IPS-15b (cell line): Measurements from ENCODE around the gene RNF114.
A peak's percentile ranks its signal among the peaks of the same experiment; 100 is the strongest.

Source experiments
- H3K27me3 ChIP-seq: one replicate; pipeline ENCODE4 v1.6.1; 2013; ENCODE audit warnings: low read length; ENCODE audit not compliant: control insufficient read depth, insufficient read depth
- H3K36me3 ChIP-seq: one replicate; pipeline ENCODE4 v1.6.1; 2013; ENCODE audit warnings: low read length; ENCODE audit not compliant: control insufficient read depth, insufficient read depth
- H3K4me1 ChIP-seq: one replicate; pipeline ENCODE4 v1.6.1; 2013; ENCODE audit warnings: mild to moderate bottlenecking, low read length; ENCODE audit not compliant: control insufficient read depth, insufficient read depth
- H3K4me3 ChIP-seq: one replicate; pipeline ENCODE4 v1.5.1; 2013; ENCODE audit warnings: low read depth, low read length
- H3K9ac ChIP-seq: one replicate; pipeline ENCODE4 v1.6.1; 2013; ENCODE audit warnings: low read depth, mild to moderate bottlenecking, low read length
- H3K9me3 ChIP-seq: one replicate; pipeline ENCODE4 v1.6.1; 2013; ENCODE audit warnings: mild to moderate bottlenecking, low read length; ENCODE audit not compliant: control insufficient read depth, insufficient read depth

RNF114 gene

DNA sequence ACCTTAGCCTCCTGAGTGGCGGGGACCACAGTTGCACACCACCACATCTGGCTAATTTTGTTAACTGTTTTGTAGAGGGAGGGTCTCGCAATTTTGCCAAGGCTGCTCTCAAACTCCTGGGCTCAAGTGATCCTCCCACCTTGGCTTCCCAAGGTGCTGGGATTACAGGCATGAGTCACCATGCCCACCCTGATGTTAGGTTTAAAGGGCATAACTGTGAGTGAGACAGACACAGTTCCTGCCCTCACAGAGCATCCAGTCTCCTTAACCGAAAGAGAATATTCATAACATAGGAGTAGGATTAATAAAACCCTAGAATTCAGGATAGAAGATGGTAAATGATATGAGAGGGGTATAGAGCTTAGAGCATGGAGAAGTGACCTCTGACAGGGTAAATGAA is 17.8 kb upstream of the RNF114 start:
- Histone ChIP-seq H3K9me3 (no peaks in the 10 kb centered on the region), H3K4me3 (no peak overlapping the region), H3K27me3 (peaks cover 2% of the 10 kb centered on the region), H3K36me3 (no peaks in the 10 kb centered on the region), H3K9ac (no peak overlapping the region), H3K4me1 (peaks cover 2% of the 10 kb centered on the region)

- Histone ChIP-seq H3K4me1 (no peaks in the 10 kb centered on the region), H3K9me3 (no peaks in the 10 kb centered on the region), H3K4me3 (no peak overlapping the region), H3K36me3 (no peaks in the 10 kb centered on the region), H3K9ac (no peak overlapping the region), H3K27me3 (peaks cover 2% of the 10 kb centered on the region)
These were observed 17.2 kb upstream of the RNF114 start for GRCh38 chr20:49919009-49919408.

GRCh38 chr20:49919461-49919860 is 16.7 kb upstream of the RNF114 start:
- Histone ChIP-seq H3K27me3 (peaks cover 2% of the 10 kb centered on the region), H3K9me3 (no peaks in the 10 kb centered on the region), H3K4me1 (no peaks in the 10 kb centered on the region), H3K9ac (no peak overlapping the region), H3K36me3 (no peaks in the 10 kb centered on the region), H3K4me3 (no peak overlapping the region)

DNA sequence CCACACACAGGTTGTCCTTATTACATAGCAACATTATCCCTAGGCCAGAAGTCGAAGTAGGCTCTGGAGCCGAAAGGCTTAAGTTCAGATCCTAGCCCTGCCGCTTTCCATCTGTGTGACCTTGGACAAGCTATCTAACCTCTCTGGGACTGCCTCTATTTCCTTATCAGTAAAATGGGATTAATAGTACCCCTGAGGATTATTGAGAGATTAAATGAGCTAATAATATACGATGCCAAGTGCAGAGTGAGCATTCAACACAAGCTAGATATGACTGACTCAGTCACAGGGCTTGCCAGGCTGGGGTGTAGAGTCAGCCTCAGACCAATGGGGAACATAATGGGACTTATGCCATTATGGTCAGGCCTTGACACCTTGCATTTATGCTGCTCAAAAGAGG is 11.9 kb upstream of the RNF114 start:
- Histone ChIP-seq H3K9me3 (no peaks in the 10 kb centered on the region), H3K27me3 (no peaks in the 10 kb centered on the region), H3K36me3 (no peaks in the 10 kb centered on the region), H3K9ac (no peak overlapping the region), H3K4me3 (no peak overlapping the region), H3K4me1 (no peaks in the 10 kb centered on the region)

GRCh38 chr20:49925901-49926454 is 10.2 kb upstream of the RNF114 start:
- Histone ChIP-seq H3K27me3 (no peaks in the 10 kb centered on the region), H3K36me3 (no peaks in the 10 kb centered on the region), H3K4me1 (no peaks in the 10 kb centered on the region), H3K9ac (no peak overlapping the region), H3K4me3 (no peak overlapping the region), H3K9me3 (no peaks in the 10 kb centered on the region)

DNA sequence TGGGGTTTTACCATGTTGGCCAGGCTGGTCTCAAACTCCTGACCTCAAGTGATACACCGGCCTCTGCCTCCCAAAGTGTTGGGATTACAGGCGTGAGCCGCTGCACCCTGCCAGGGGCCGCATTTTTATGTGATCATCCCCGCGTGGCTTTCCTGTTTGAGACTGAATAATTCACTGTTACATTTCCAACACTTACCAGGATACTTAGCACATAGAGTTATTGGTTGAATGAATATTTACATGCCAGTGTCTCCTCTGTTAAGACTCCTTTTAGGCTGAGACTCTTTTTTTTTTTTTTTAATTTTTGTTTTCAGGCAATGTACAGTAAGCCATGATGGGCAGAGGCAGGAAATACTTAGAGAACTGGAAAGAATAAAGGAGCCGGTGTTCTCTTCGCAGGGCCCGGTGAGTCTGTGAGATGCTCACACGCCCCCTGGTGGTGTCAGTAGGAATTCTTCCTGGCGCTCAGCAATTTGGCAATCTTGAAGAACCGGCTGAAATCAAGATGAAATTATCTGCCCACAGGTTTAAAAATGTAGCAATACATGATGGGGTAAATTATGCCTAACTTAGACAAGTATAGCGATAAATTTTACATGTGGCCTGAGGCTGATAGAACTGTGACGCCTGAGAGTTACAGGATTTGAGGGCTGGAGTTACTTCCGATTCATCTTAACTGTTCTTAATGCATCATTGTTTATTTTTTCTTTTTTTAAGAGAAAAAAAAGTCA is 7.6 kb upstream of the RNF114 start:
- H3K9me3 ChIP-seq: no peaks in the 10 kb centered on the region
- H3K27me3 ChIP-seq: no peaks in the 10 kb centered on the region
- no peak overlapping the region for H3K9ac ChIP-seq
- no peaks in the 10 kb centered on the region for H3K36me3 ChIP-seq
- H3K4me3 ChIP-seq: no peak overlapping the region
- H3K4me1 ChIP-seq: no peaks in the 10 kb centered on the region

- no peak overlapping the region for H3K4me3 ChIP-seq
- H3K9ac ChIP-seq: no peak overlapping the region
- H3K27me3 ChIP-seq: no peaks in the 10 kb centered on the region
- H3K36me3 ChIP-seq: no peaks in the 10 kb centered on the region
- no peaks in the 10 kb centered on the region for H3K9me3 ChIP-seq
- H3K4me1 ChIP-seq: no peaks in the 10 kb centered on the region
These were observed 7.1 kb upstream of the RNF114 start for GRCh38 chr20:49929142-49929494.

DNA sequence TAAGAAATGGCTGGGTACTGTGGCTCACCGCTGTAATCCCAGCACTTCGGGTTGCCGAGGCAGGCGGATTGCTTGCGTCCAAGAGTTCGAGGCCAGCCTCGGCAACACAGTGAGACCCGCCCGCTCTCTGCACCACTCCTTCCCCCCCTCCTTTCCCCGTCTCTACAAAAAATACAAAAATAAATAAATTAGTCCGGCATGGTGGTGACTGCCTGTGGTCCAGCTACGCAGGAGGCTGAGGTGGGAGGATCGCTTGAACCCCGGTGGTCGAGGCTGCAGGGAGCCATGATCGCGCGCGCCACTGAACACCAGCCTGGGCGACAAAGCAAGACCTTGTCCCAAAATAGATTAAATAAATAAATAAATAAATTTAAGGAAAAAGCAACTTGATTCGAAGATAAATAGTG is 448 bp upstream of the RNF114 start:
- H3K27me3 ChIP-seq: no peaks in the 10 kb centered on the region
- no peak overlapping the region for H3K9ac ChIP-seq
- peak overlapping the region; percentile 26 for H3K4me3 ChIP-seq
- H3K36me3 ChIP-seq: no peaks in the 10 kb centered on the region
- H3K4me1 ChIP-seq: peaks cover 10% of the 10 kb centered on the region
- H3K9me3 ChIP-seq: no peaks in the 10 kb centered on the region

DNA sequence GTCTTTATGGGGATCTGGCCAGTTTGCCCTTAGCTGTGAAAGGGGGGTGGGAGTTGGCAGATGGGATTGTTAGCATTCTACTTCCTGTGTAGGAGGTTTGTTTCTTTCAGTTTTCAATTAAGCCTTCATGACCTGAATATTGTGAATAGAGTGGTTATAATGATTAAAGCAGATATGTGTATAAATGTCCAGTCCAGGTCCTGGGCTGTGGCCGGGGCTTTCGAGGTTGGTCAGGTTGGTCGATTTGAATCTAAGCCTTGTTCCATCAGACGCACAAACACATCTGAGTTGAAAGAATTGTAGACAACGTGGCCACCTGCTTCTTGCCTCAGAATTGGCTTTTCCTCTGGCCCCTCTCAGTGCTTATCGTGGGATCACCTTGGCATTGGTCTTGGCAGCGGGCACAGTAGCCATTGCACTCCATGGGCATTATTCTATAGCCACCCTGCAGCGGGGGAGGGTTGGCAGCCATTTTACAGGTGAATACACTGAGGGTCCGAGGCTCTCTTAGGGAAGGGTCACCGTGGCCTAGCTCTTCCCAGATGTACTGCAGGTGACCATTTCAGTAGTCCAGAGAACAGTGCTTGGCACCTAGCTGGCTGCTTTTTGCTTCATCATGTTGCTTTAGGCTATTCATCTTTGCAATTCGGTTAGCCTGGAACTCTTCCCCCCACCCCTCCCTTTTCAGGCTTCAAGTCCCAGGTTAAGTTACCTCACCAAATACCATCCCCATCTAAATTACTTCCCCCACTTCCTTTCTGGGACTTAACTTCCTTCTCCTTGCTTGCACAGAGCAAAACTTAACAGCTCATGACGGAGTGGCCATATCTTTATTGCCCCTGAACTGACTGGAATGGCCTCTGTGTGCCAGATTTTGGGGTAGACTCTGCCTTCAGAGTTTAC is 1.1 kb downstream of the RNF114 start:
- Histone ChIP-seq H3K4me3 (peak overlapping the region; percentile 96), H3K27me3 (no peaks in the 10 kb centered on the region), H3K9me3 (no peaks in the 10 kb centered on the region), H3K4me1 (peaks cover 10% of the 10 kb centered on the region), H3K36me3 (peaks cover 8% of the 10 kb centered on the region), H3K9ac (peak overlapping the region; percentile 81)

DNA sequence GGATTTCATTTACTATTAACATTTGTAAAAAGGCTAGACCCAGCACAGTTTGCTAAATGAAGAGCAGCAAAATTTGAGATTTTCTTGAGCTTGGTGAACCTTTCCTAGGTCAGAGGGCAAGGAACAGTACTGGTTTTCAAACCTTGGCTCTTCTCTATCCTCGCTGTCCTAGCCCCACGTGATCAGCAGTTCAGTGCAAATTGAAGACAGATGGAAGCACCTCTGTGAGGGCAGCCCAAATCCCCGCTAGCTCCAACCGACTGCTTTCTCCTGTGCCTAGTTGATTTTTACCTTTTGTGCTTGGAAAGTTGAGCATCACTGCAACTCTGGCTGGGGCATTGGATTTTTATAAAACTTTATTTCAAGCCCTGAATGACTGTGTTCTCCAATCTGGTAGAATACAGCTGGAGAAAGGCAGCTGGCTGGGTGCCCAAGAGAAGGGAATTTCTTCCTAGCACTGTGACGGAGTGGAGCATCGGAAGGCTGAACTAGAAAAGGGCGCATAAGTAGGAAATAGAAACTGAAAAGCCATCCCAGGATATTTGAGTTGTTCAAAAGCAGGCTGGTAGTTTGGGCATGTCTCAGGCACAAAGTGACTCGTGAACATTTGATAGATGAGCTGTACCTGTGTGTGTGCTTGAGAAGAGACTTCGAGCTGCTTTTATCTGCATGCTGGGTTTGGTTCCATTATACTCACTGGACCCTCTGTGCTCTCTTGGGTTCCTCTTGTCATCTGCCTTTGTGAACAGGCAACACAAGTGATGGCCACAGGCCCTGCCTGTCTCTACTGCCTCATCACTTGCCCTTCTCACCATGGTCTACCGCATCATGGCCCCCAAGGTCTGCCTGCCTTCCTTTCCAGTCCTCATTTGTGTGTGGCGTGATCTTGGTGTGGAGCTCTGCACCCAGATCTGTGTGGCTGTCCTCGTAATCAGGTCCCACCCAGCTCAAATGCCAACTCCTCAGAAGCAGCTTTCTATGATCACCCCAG is 2.3 kb downstream of the RNF114 start:
- Histone ChIP-seq H3K36me3 (peaks cover 16% of the 10 kb centered on the region), H3K9ac (peak overlapping the region; percentile 18), H3K27me3 (no peaks in the 10 kb centered on the region), H3K9me3 (no peaks in the 10 kb centered on the region), H3K4me3 (peak overlapping the region; percentile 96), H3K4me1 (peaks cover 10% of the 10 kb centered on the region)

- Histone ChIP-seq H3K4me3 (no peak overlapping the region), H3K4me1 (peaks cover 10% of the 10 kb centered on the region), H3K9ac (no peak overlapping the region), H3K9me3 (no peaks in the 10 kb centered on the region), H3K36me3 (peaks cover 21% of the 10 kb centered on the region), H3K27me3 (no peaks in the 10 kb centered on the region)
These were observed 5.3 kb downstream of the RNF114 start for GRCh38 chr20:49941456-49941855.
